Stomach (tissue), 9 donors: ENCODE data around the gene PODXL2. TPM values are rescaled to one million over a fixed set of nuclear protein-coding genes. Genes with fewer than 3 reads are reported as not detected.

Source experiments
- DNase-seq, 2 donors: peaks; one replicate each; pipeline versions ENCODE4 v3.0.0 to v3.0.0-alpha.2; 2013 to 2019
- H3K27ac ChIP-seq, 5 donors: fragments of 200-600 bp in 4 of 5; sonication (generic) in 4 of 5; one replicate each; pipeline ENCODE4 v1.5.1; 2013 to 2019; ENCODE audit warnings: mild to moderate bottlenecking in 1 of 5, moderate library complexity in 1 of 5
- H3K27me3 ChIP-seq, 3 donors: fragments of 200-600 bp; sonication (generic); one replicate each; pipeline ENCODE4 v1.5.1; 2017 to 2019; ENCODE audit warnings: mixed run types in 1 of 3
- H3K36me3 ChIP-seq, 4 donors: fragments of 200-600 bp; sonication (generic); 1 replicate in 3 of 4; 2 replicates in 1 of 4; pipeline ENCODE4 v1.5.1; 2016 to 2019
- H3K4me1 ChIP-seq, 4 donors: fragments of 200-600 bp; sonication (generic); one replicate each; pipeline ENCODE4 v1.5.1; 2016 to 2019
- H3K4me3 ChIP-seq, 4 donors: fragments of 200-600 bp; sonication (generic) in 3 of 4; one replicate each; pipeline ENCODE4 v1.5.1; 2016 to 2019; ENCODE audit warnings: mild to moderate bottlenecking in 1 of 4
- H3K9me3 ChIP-seq, 4 donors: fragments of 200-600 bp; sonication (generic); one replicate each; pipeline ENCODE4 v1.5.1; 2016 to 2019
- CTCF ChIP-seq, 7 experiments: fragments of 450-650 bp in 4 of 7; fragments of 200-600 bp in 3 of 7; sonication (generic) in 3 of 7; IDR thresholded peaks; one replicate each; pipeline ENCODE4 v1.5.1; 2016 to 2019; ENCODE audit warnings: antibody characterized with exemption in 7 of 7, control low read depth in 2 of 7, mild to moderate bottlenecking in 1 of 7
- EP300 ChIP-seq: sonication (generic); formaldehyde crosslinking; IDR thresholded peaks from one replicate; pipeline ENCODE4 v1.6.1; 2017; ENCODE audit warnings: antibody characterized with exemption
- POLR2A ChIP-seq, 4 donors: fragments of 450-650 bp; IDR thresholded peaks; one replicate each; pipeline ENCODE4 v1.6.1; 2016; ENCODE audit warnings: antibody characterized with exemption in 4 of 4, control low read depth in 2 of 4, mild to moderate bottlenecking in 1 of 4, moderate library complexity in 1 of 4
- POLR2AphosphoS5 ChIP-seq, 3 donors: sonication (generic); formaldehyde crosslinking; IDR thresholded peaks; one replicate each; pipeline ENCODE4 v1.6.1; 2016; ENCODE audit warnings: antibody characterized with exemption in 3 of 3
- WGBS, 5 donors: extraction: QIAGEN DNeasy Blood & Tissue Kit in 3 of 5; methylation state at CpG; one replicate each; pipeline versions ENCODE4 v1.1.5 to v1.1.7; 2013 to 2018; 5-methylcytosine and 5-hydroxymethylcytosine counted together
- intact Hi-C: fragments of 100-400 bp; cut with DNase I; formaldehyde crosslinking; loops from one replicate; pipeline ENCODE4 v1.15.1; 2023; ENCODE audit warnings: low total_unique reads
- polyA plus RNA-seq, 3 donors: library from polyadenylated mRNA; stranded (reverse); fragments of 200-250 nt; gene quantifications; one replicate each; pipeline ENCODE4 v1.2.3, GENCODE V29; 2013
- total RNA-seq, 5 donors: library from RNA; depleted of rRNA; stranded (reverse); fragments of >200 nt; gene quantifications; one replicate each; pipeline versions ENCODE4 v1.1.0 to v1.2.3, GENCODE V29; 2014 to 2016
- donor health status: healthy with polysubstance abuse.
- donor health status: Bipolar disorder and iron deficiency.
- donor health status: healthy.

Gene PODXL2
- total and polyA plus RNA-seq, 8 donors = 5.3 to 50.9 (median 12.1) TPM

- H3K27ac ChIP-seq = no peak overlapping the region
- no peaks in the 10 kb centered on the region for H3K36me3 ChIP-seq
- no peaks in the 10 kb centered on the region for H3K27me3 ChIP-seq
- 76 to 100% (median 89%) methylated on average over 2 of the region's 2 CpGs for WGBS, 5 donors
- no peak for TF ChIP-seq POLR2AphosphoS5 (IDR thresholded peaks at IDR 0.05)
- no peak for TF ChIP-seq POLR2A (IDR thresholded peaks at IDR 0.05)
- TF ChIP-seq CTCF (IDR thresholded peaks at IDR 0.05) = no peak
- TF ChIP-seq EP300 = no peak
- no peak for DNase-seq
- H3K4me1 ChIP-seq = peaks cover 3 to 6% (median 4%) of the 10 kb centered on the region in 4 donors
- no peak overlapping the region for H3K4me3 ChIP-seq
- intact Hi-C loops = no loop called here
- no peaks in the 10 kb centered on the region for H3K9me3 ChIP-seq
These were observed 37.7 kb downstream of the PODXL2 start for GRCh38 chr3:127666676-127667075.

- Histone ChIP-seq H3K4me1 (peaks cover 8 to 11% (median 9%) of the 10 kb centered on the region in 4 donors), H3K4me3 (no peak overlapping the region), H3K27me3 (no peaks in the 10 kb centered on the region), H3K27ac (no peak overlapping the region), H3K36me3 (no peaks in the 10 kb centered on the region), H3K9me3 (no peaks in the 10 kb centered on the region)
- TF ChIP-seq CTCF (IDR thresholded peaks at IDR 0.05) (no peak), EP300 (no peak), POLR2A (IDR thresholded peaks at IDR 0.05) (no peak), POLR2AphosphoS5 (IDR thresholded peaks at IDR 0.05) (no peak)
- intact Hi-C loops = no loop called here
- no peak for DNase-seq
- WGBS, 5 donors = 69 to 87% (median 83%) methylated on average over 6 of the region's 6 CpGs
These were observed 38.2 kb downstream of the PODXL2 start for GRCh38 chr3:127667119-127667681.

GRCh38 chr3:127668906-127669305 lies 39.9 kb downstream of the PODXL2 start:
- TF ChIP-seq EP300 = no peak
- no peak overlapping the region for H3K4me3 ChIP-seq
- no peaks in the 10 kb centered on the region for H3K9me3 ChIP-seq
- H3K36me3 ChIP-seq = no peaks in the 10 kb centered on the region
- intact Hi-C loops = no loop called here
- H3K4me1 ChIP-seq = peaks cover 17 to 19% (median 18%) of the 10 kb centered on the region in 4 donors
- no peak overlapping the region for H3K27ac ChIP-seq
- H3K27me3 ChIP-seq = no peaks in the 10 kb centered on the region
- WGBS, 5 donors = 89 to 99% (median 95%) methylated on average over 7 of the region's 7 CpGs
- DNase-seq = peak in 1 of 2 donors; percentile 8

- intact Hi-C loops = no loop called here
These were observed 40.7 kb downstream of the PODXL2 start for GRCh38 chr3:127669541-127670228.

More at GRCh38 chr3:127669541-127670228, 40.7 kb downstream of the PODXL2 start:
- TF ChIP-seq CTCF (IDR thresholded peaks at IDR 0.05) (no peak), EP300 (no peak), POLR2AphosphoS5 (IDR thresholded peaks at IDR 0.05) (no peak), POLR2A (IDR thresholded peaks at IDR 0.05) (no peak)
- Histone ChIP-seq H3K27me3 (no peaks in the 10 kb centered on the region), H3K4me1 (peaks cover 22 to 27% (median 26%) of the 10 kb centered on the region in 4 donors), H3K9me3 (no peaks in the 10 kb centered on the region), H3K4me3 (no peak overlapping the region), H3K27ac (no peak overlapping the region), H3K36me3 (no peaks in the 10 kb centered on the region)
- peak in 1 of 2 donors; percentile 17 for DNase-seq
- 90 to 96% (median 93%) methylated on average over 12 to 14 of the region's 14 CpGs for WGBS, 5 donors
